BLaER1 treated with 17β-estradiol and CSF1 and Interleukin-3, amounts not matched to agents 10 nM and 100 nM (cell line): ENCODE data around the gene SH3BGRL3.
"Not testable (repeated sequence)": the region's sequence is repeated elsewhere in the genome, so short reads cannot be mapped to it uniquely, and the experiment has no call there.

Source experiments
- H3K27ac ChIP-seq, 11 experiments: shearing (Covaris generic); formaldehyde crosslinking; 2 replicates each; pipeline ENCODE4 v1.8.1; 2022
- H3K27me3 ChIP-seq, 11 experiments: shearing (Covaris generic); formaldehyde crosslinking; 2 replicates each; pipeline ENCODE4 v1.8.1; 2022
- H3K36me3 ChIP-seq, 11 experiments: shearing (Covaris generic); formaldehyde crosslinking; 2 replicates each; pipeline ENCODE4 v1.8.1; 2022
- H3K4me1 ChIP-seq, 10 experiments: shearing (Covaris generic); formaldehyde crosslinking; 2 replicates each; pipeline ENCODE4 v1.8.1; 2022
- H3K4me2 ChIP-seq, 11 experiments: shearing (Covaris generic); formaldehyde crosslinking; 2 replicates each; pipeline ENCODE4 v1.8.1; 2022
- H3K4me3 ChIP-seq, 10 experiments: shearing (Covaris generic); formaldehyde crosslinking; 2 replicates each; pipeline ENCODE4 v1.8.1; 2022
- H3K9ac ChIP-seq, 11 experiments: shearing (Covaris generic); formaldehyde crosslinking; 2 replicates each; pipeline ENCODE4 v1.8.1; 2022
- H3K9me3 ChIP-seq, 11 experiments: shearing (Covaris generic); formaldehyde crosslinking; replicated peaks in 1 of 11; 2 replicates each; pipeline ENCODE4 v1.8.1; 2022
- H4K20me1 ChIP-seq, 11 experiments: shearing (Covaris generic); formaldehyde crosslinking; 2 replicates each; pipeline ENCODE4 v1.8.1; 2022
- Cebpa-rat ChIP-seq, 11 experiments: shearing (Covaris generic); IDR thresholded peaks; 2 replicates each; pipeline ENCODE4 v1.8.1; 2022

Gene SH3BGRL3

GRCh38 chr1:26290882-26291261, 11.0 kb downstream of the SH3BGRL3 start:
- Histone ChIP-seq H3K36me3 (peaks cover 0 to 24% (median 5%) of the 10 kb centered on the region in 11 experiments; a peak in 12 of 22 replicates), H3K9me3 (no peaks in the 10 kb centered on the region), H3K4me2 (peak overlapping the region; percentile 94 to 100 (median 98)), H3K27me3 (no peaks in the 10 kb centered on the region), H4K20me1 (no peaks in the 10 kb centered on the region), H3K4me3 (peak overlapping the region in 5 of 10 experiments; percentile 5 to 45 (median 23); a peak in 4 of 20 replicates), H3K9ac (peak overlapping the region; percentile 78 to 99 (median 97)), H3K4me1 (peaks cover 73 to 87% (median 76%) of the 10 kb centered on the region in 10 experiments), H3K27ac (peak overlapping the region; percentile 90 to 99 (median 95))
- TF ChIP-seq Cebpa-rat (IDR thresholded peaks at IDR 0.05), result no peak

GRCh38 chr1:26291433-26291832, 11.5 kb downstream of the SH3BGRL3 start:
- no peak for TF ChIP-seq Cebpa-rat (IDR thresholded peaks at IDR 0.05)
- Histone ChIP-seq H3K9me3 (no peaks in the 10 kb centered on the region), H3K27me3 (no peaks in the 10 kb centered on the region), H3K4me1 (peaks cover 67 to 82% (median 73%) of the 10 kb centered on the region in 10 experiments), H3K4me2 (peak overlapping the region; percentile 94 to 100 (median 98)), H3K27ac (peak overlapping the region; percentile 90 to 99 (median 95)), H4K20me1 (no peaks in the 10 kb centered on the region), H3K4me3 (peak overlapping the region in 3 of 10 experiments; percentile 17 to 45 (median 24); a peak in 3 of 20 replicates), H3K36me3 (peaks cover 0 to 30% (median 9%) of the 10 kb centered on the region in 11 experiments; a peak in 12 of 22 replicates), H3K9ac (peak overlapping the region; percentile 78 to 99 (median 97))

- H3K9me3 ChIP-seq, result no peaks in the 10 kb centered on the region
- H3K4me1 ChIP-seq, result peaks cover 62 to 80% (median 68%) of the 10 kb centered on the region in 10 experiments
- TF ChIP-seq Cebpa-rat (IDR thresholded peaks at IDR 0.05), result no peak
- H3K36me3 ChIP-seq, result peaks cover 0 to 35% (median 14%) of the 10 kb centered on the region in 11 experiments; a peak in 13 of 22 replicates
- no peaks in the 10 kb centered on the region for H3K27me3 ChIP-seq
- no peak overlapping the region for H3K4me3 ChIP-seq
- H3K4me2 ChIP-seq, result peak overlapping the region; percentile 94 to 100 (median 98)
- H4K20me1 ChIP-seq, result no peaks in the 10 kb centered on the region
- H3K27ac ChIP-seq, result peak overlapping the region; percentile 90 to 99 (median 95); a peak in 21 of 22 replicates
- H3K9ac ChIP-seq, result peak overlapping the region; percentile 78 to 99 (median 97); a peak in 20 of 22 replicates
These were observed 12.1 kb downstream of the SH3BGRL3 start for GRCh38 chr1:26291939-26292338.

- Histone ChIP-seq H3K4me1 (peaks cover 54 to 76% (median 64%) of the 10 kb centered on the region in 10 experiments), H3K27ac (peak overlapping the region in 9 of 11 experiments; percentile 7 to 98 (median 95); a peak in 15 of 22 replicates), H3K36me3 (peaks cover 0 to 43% (median 22%) of the 10 kb centered on the region in 11 experiments; a peak in 13 of 22 replicates), H3K4me2 (peak overlapping the region; percentile 94 to 100 (median 98)), H3K9ac (peak overlapping the region in 3 of 11 experiments; percentile 14 to 28 (median 24); a peak in 1 of 22 replicates)
- H3K4me3 ChIP-seq, H3K9me3 ChIP-seq, H4K20me1 ChIP-seq, H3K27me3 ChIP-seq: not testable (repeated sequence)
These were observed 12.8 kb downstream of the SH3BGRL3 start for GRCh38 chr1:26292735-26293134.

- H3K4me1 ChIP-seq, result peaks cover 54 to 76% (median 64%) of the 10 kb centered on the region in 10 experiments
- H3K4me2 ChIP-seq, result no peak overlapping the region
- TF ChIP-seq Cebpa-rat (IDR thresholded peaks at IDR 0.05), result no peak
These were observed 14.1 kb downstream of the SH3BGRL3 start for GRCh38 chr1:26293911-26294463.

GRCh38 chr1:26295194-26296138, 15.6 kb downstream of the SH3BGRL3 start:
- H3K27me3 ChIP-seq, result no peaks in the 10 kb centered on the region

More at GRCh38 chr1:26293911-26294463, 14.1 kb downstream of the SH3BGRL3 start:
- Histone ChIP-seq H4K20me1 (no peaks in the 10 kb centered on the region), H3K27ac (peak overlapping the region in 5 of 11 experiments; percentile 8 to 59 (median 33); a peak in 6 of 22 replicates), H3K9ac (no peak overlapping the region), H3K27me3 (no peaks in the 10 kb centered on the region), H3K9me3 (no peaks in the 10 kb centered on the region), H3K36me3 (peaks cover 0 to 44% (median 23%) of the 10 kb centered on the region in 11 experiments; a peak in 13 of 22 replicates), H3K4me3 (no peak overlapping the region)

GRCh38 chr1:26296340-26297056, 16.6 kb downstream of the SH3BGRL3 start:
- no peaks in the 10 kb centered on the region for H3K9me3 ChIP-seq
- H3K4me1 ChIP-seq, result peaks cover 37 to 72% (median 62%) of the 10 kb centered on the region in 10 experiments
- peak overlapping the region in 3 of 11 experiments; percentile 13 to 33 (median 30); a peak in 3 of 22 replicates for H3K9ac ChIP-seq
- H3K27me3 ChIP-seq, result no peaks in the 10 kb centered on the region
- peak overlapping the region in 8 of 11 experiments; percentile 3 to 59 (median 22); a peak in 9 of 22 replicates for H3K27ac ChIP-seq
- H4K20me1 ChIP-seq, result no peaks in the 10 kb centered on the region
- peaks cover 0 to 55% (median 23%) of the 10 kb centered on the region in 11 experiments; a peak in 13 of 22 replicates for H3K36me3 ChIP-seq
- H3K4me3 ChIP-seq, result no peak overlapping the region
- TF ChIP-seq Cebpa-rat (IDR thresholded peaks at IDR 0.05), result no peak
- no peak overlapping the region for H3K4me2 ChIP-seq

More at GRCh38 chr1:26295194-26296138, 15.6 kb downstream of the SH3BGRL3 start:
- H3K4me2 ChIP-seq, result no peak overlapping the region
- TF ChIP-seq Cebpa-rat (IDR thresholded peaks at IDR 0.05), result no peak
- H4K20me1 ChIP-seq, result no peaks in the 10 kb centered on the region
- no peaks in the 10 kb centered on the region for H3K9me3 ChIP-seq
- peak overlapping the region in 6 of 11 experiments; percentile 3 to 59 (median 36); a peak in 7 of 22 replicates for H3K27ac ChIP-seq
- peak overlapping the region in 1 of 11 experiments; percentile 33; a peak in 1 of 22 replicates for H3K9ac ChIP-seq
- H3K36me3 ChIP-seq, result peaks cover 0 to 45% (median 23%) of the 10 kb centered on the region in 11 experiments; a peak in 13 of 22 replicates
- peaks cover 48 to 76% (median 64%) of the 10 kb centered on the region in 10 experiments for H3K4me1 ChIP-seq
- no peak overlapping the region for H3K4me3 ChIP-seq
